Duodenal mucosa (tissue), 2 donors: ENCODE results near the gene LYVE1.

Source experiments
- H3K27ac ChIP-seq: one replicate; pipeline ENCODE4 v1.7.0; 2013; ENCODE audit warnings: low read depth, low read length
- H3K27me3 ChIP-seq, 2 donors: one replicate each; pipeline ENCODE4 v1.7.0; 2013; ENCODE audit warnings: low read length in 2 of 2, control low read depth in 1 of 2; ENCODE audit not compliant: insufficient read depth in 2 of 2, control insufficient read depth in 1 of 2
- H3K36me3 ChIP-seq, 2 donors: one replicate each; pipeline ENCODE4 v1.7.0; 2013; ENCODE audit warnings: low read length in 2 of 2, control low read depth in 1 of 2; ENCODE audit not compliant: insufficient read depth in 2 of 2, control insufficient read depth in 1 of 2
- H3K4me1 ChIP-seq, 2 donors: one replicate each; pipeline ENCODE4 v1.7.0; 2013; ENCODE audit warnings: low read length in 2 of 2, control low read depth in 1 of 2; ENCODE audit not compliant: insufficient read depth in 2 of 2, control insufficient read depth in 1 of 2
- H3K4me3 ChIP-seq, 2 donors: one replicate each; pipeline ENCODE4 v1.7.0; 2013; ENCODE audit warnings: low read length in 2 of 2, low read depth in 1 of 2
- H3K9ac ChIP-seq, 2 donors: one replicate each; pipeline ENCODE4 v1.7.0; 2013; ENCODE audit warnings: low read length in 2 of 2, low read depth in 1 of 2
- H3K9me3 ChIP-seq, 2 donors: one replicate each; pipeline ENCODE4 v1.7.0; 2013; ENCODE audit warnings: low read length in 2 of 2, control low read depth in 1 of 2; ENCODE audit not compliant: control insufficient read depth in 1 of 2

Gene LYVE1

DNA sequence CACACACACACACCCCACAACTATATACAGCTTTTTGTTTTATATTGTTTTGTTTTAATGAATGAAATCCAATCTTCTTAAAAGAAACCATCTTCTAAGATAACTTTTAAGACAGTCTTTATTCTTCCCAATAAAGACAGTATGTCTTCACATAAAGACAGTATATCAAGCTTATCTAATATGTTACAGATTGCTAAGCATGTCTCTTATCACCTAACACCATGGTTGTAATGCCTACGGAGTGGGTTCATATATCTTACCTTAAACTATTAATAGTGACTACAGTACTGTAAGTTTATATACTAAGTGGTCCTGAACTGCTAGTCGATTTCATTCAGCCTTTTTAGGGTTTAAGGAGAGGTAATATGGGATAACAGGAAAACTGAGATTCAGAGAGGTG lies 35.9 kb downstream of the LYVE1 start:
- no peak overlapping the region for H3K9ac ChIP-seq
- H3K4me1 ChIP-seq, result peaks cover 3 to 17% of the 10 kb centered on the region in 2 donors
- no peaks in the 10 kb centered on the region for H3K9me3 ChIP-seq
- no peaks in the 10 kb centered on the region for H3K27me3 ChIP-seq
- H3K27ac ChIP-seq, result no peak overlapping the region
- peaks cover 12 to 20% of the 10 kb centered on the region in 2 donors for H3K36me3 ChIP-seq
- no peak overlapping the region for H3K4me3 ChIP-seq

DNA sequence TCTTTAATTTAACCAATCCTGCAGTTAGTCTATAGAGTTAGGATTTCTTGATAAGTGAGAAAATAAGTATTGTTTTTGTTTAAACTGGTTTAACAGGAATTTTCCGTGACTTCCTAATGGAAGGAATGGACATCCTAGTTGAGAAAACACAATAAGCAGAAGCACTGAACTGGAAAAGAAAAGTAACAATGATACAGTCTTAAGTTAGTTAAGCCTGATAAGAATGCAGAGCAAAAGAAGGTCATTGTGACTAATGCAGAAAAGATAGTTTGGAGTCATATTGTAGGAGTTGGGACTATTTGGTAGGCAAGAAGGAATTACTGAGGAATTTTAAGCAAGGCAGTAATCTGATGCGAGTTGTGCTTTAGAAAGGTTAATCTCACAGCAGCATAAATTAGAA lies 39.2 kb downstream of the LYVE1 start:
- no peak overlapping the region for H3K27ac ChIP-seq
- peaks cover 12 to 34% of the 10 kb centered on the region in 2 donors for H3K36me3 ChIP-seq
- H3K9ac ChIP-seq, result no peak overlapping the region
- H3K27me3 ChIP-seq, result no peaks in the 10 kb centered on the region
- H3K4me3 ChIP-seq, result no peak overlapping the region
- H3K4me1 ChIP-seq, result peaks cover 6 to 23% of the 10 kb centered on the region in 2 donors
- no peaks in the 10 kb centered on the region for H3K9me3 ChIP-seq

DNA sequence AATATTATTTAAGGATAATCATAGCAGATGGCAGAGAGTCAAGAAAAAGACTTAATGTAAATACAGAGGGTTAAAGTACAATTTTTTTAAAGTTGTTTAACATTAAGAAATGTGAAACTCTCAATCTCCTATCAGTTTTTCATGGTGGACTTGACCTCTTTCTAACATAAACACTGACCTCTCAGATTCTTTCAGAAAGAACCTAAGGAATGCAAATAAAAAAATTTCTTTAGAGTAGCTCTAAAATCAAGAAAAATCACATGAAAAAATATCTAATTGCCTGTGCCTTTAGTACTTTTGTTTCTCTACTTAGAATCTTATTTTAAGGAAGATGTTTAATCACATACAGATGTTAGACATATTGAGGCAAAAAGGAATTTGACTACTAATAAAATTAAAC lies 40.3 kb downstream of the LYVE1 start:
- Histone ChIP-seq H3K27ac (no peak overlapping the region), H3K4me3 (no peak overlapping the region)

DNA sequence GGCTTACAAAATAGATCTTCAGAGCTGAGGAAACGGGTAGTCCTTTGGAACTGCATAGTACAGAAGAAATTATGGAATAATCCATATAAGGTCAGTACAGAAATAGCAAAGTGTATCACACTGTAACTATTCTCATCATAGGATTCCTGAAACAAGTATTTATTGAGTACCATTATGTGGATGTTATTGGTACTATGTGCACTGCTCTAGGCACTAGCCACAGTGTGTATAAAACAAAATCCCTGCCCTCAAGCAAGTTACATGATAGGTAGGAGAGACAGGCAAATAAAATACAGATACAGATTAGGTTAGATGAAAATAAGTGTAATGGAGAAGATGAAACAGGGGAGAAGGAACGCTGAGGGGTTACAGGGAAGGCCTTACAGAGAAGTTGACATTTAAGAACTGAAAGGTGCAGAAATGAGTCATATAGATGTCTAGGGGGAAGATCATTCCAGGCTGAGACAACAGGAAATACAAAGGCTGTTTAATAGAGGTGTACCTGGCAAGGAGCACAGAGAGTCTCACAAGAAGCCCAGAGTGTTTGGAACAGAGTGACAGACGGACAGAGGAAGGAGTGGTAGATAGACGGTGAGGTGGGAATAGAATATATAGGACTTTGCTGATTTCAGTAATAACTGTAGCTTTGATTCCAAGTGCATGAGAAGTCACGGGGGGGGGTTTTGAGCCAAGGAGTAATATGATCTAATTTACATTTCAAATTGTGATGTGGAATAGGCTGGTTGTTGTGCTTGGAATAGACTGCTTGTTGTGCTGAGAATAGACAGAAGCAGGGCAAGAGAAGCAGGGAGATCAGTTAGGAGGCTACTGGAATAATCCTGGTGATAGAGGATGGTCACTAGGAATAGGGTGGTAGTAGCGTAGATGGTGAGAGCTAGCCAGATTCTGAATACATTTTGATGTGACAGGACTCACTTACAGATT lies 41.2 kb downstream of the LYVE1 start:
- no peak overlapping the region for H3K27ac ChIP-seq
- H3K36me3 ChIP-seq, result peaks cover 9 to 37% of the 10 kb centered on the region in 2 donors
- H3K9ac ChIP-seq, result no peak overlapping the region
- no peak overlapping the region for H3K4me3 ChIP-seq
- peaks cover 6 to 23% of the 10 kb centered on the region in 2 donors for H3K4me1 ChIP-seq
- no peaks in the 10 kb centered on the region for H3K27me3 ChIP-seq
- H3K9me3 ChIP-seq, result no peaks in the 10 kb centered on the region

More for the DNA sequence above, 40.3 kb downstream of the LYVE1 start:
- Histone ChIP-seq H3K36me3 (peaks cover 8 to 30% of the 10 kb centered on the region in 2 donors), H3K9ac (no peak overlapping the region), H3K27me3 (no peaks in the 10 kb centered on the region), H3K4me1 (peaks cover 6 to 23% of the 10 kb centered on the region in 2 donors), H3K9me3 (no peaks in the 10 kb centered on the region)

DNA sequence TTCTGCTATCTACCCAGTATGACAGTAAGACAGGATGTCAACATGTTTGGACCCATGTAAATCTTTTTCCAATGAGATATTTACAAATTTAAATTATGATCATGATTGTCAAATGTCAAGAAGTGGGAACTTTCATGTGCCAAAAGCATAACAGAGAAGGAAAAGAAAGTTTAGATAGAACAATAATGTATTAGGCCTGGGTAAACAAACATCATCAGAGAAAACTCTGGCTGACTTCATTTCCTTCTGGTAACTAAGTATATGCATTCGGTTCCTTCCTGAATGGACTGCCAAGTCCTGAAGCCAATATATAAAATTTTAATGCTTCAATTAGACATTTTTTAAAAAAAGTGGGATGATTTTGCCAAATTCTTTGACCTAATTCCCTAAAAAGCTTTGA lies 44.0 kb downstream of the LYVE1 start:
- no peak overlapping the region for H3K9ac ChIP-seq
- H3K36me3 ChIP-seq, result peaks cover 9 to 53% of the 10 kb centered on the region in 2 donors
- H3K27ac ChIP-seq, result no peak overlapping the region
- no peaks in the 10 kb centered on the region for H3K27me3 ChIP-seq
- no peaks in the 10 kb centered on the region for H3K9me3 ChIP-seq
- H3K4me3 ChIP-seq, result no peak overlapping the region
- H3K4me1 ChIP-seq, result peaks cover 6 to 23% of the 10 kb centered on the region in 2 donors

DNA sequence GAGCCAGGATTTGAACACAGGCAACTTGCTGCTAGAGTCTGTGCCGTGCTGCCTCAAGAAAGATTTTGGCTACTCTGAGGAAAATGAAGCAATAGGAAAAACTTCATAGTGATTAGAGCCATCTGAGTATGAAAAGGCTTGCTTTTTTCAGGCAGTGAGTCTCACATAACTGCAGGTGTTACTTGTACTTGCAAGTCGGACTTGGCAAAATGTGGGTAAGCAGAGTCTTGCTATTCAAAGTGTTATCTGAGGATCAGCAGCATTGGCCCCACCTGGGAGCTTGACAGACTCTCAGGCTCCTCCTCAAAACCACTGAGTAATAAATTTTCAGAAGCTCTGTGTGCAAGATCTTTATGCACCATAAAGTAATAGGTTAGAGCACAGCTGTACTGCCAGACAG lies 45.5 kb downstream of the LYVE1 start:
- Histone ChIP-seq H3K9ac (no peak overlapping the region), H3K4me3 (no peak overlapping the region), H3K27me3 (no peaks in the 10 kb centered on the region), H3K9me3 (no peaks in the 10 kb centered on the region), H3K27ac (no peak overlapping the region), H3K36me3 (peaks cover 6 to 44% of the 10 kb centered on the region in 2 donors), H3K4me1 (peaks cover 6 to 9% of the 10 kb centered on the region in 2 donors)

DNA sequence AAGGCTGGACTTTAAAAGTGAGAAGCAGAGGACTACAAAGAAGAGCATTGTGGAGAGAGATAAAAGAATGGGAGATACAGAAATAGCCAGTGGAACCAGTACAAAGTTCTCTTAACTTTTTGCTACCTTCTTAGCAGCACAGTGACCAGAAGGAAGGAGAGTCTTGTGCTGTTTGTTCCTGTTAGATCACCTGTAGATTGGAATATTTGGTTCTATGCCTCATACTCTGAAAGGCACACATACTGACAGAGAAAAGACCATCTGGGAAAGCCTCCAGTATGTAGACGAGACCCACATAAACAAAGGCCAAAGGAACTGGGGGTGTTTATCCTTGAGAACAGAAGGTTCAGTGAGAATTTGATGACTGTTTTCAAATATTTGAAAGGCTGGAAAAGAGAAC lies 46.2 kb downstream of the LYVE1 start:
- no peak overlapping the region for H3K4me3 ChIP-seq
- peaks cover 6 to 44% of the 10 kb centered on the region in 2 donors for H3K36me3 ChIP-seq
- H3K9me3 ChIP-seq, result no peaks in the 10 kb centered on the region
- no peak overlapping the region for H3K27ac ChIP-seq
- peaks cover under 1 to 4% of the 10 kb centered on the region in 2 donors for H3K4me1 ChIP-seq
- H3K9ac ChIP-seq, result no peak overlapping the region
- H3K27me3 ChIP-seq, result no peaks in the 10 kb centered on the region

DNA sequence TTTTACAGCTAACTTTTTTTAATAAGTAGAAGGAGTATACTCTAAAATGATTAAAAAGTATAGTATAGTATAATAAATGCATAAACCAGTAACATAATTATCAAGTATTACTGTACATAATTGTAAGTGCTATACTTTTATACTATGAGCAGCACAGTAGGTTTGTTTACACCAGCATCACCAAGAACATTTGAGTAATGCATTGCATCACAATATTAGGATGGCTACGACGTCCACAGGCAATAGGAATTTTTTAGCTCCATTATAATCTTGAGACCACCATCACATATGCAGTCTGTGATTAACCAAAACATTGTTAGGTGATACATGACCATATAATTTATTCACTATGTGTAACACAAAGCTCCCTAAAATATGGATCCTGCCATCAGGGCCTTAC lies 47.9 kb downstream of the LYVE1 start:
- H3K36me3 ChIP-seq, result peaks cover 6 to 38% of the 10 kb centered on the region in 2 donors
- no peak overlapping the region for H3K9ac ChIP-seq
- H3K27me3 ChIP-seq, result no peaks in the 10 kb centered on the region
- no peaks in the 10 kb centered on the region for H3K4me1 ChIP-seq
- no peaks in the 10 kb centered on the region for H3K9me3 ChIP-seq
- H3K4me3 ChIP-seq, result no peak overlapping the region
- no peak overlapping the region for H3K27ac ChIP-seq

DNA sequence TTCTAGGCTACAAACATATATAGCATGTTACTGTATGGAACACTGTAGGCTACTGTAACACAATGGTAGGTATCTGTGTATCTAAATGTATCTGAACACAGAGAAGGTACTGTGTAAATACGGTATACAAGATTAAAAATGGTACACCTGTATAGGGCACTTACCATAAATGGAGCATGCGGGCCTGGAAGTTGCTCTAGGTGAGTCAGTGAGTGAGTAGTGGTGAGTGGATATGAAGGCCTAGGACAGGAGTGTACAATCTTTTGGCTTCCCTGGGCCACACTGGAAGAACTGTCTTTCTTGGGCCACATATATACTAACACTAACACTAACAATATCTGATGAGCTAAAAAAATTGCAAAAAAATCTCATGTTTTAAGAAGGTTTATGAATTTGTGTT lies 48.8 kb downstream of the LYVE1 start:
- Histone ChIP-seq H3K36me3 (peaks cover 6 to 31% of the 10 kb centered on the region in 2 donors), H3K4me3 (no peak overlapping the region), H3K9me3 (no peaks in the 10 kb centered on the region), H3K9ac (no peak overlapping the region), H3K4me1 (no peaks in the 10 kb centered on the region), H3K27me3 (no peaks in the 10 kb centered on the region), H3K27ac (no peak overlapping the region)

DNA sequence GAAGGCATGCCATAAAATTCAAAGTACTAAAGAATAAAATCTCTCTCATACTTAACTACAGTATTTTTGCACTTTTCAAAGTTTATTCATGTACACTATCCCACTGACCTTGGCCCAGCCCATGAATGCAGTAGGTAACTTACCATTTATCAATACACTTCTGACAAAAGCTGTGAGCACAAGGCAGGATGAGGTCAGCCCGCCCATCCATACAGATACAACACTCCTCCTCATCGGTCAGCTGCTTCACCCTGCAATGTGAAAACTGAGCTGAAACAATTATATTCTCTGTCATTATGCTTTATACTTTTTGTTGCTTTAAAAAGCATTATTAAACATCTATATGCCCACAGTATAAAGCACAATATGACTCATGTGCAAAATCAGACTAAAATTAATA lies 49.6 kb downstream of the LYVE1 start:
- no peak overlapping the region for H3K4me3 ChIP-seq
- H3K9me3 ChIP-seq, result no peaks in the 10 kb centered on the region
- no peaks in the 10 kb centered on the region for H3K4me1 ChIP-seq
- no peak overlapping the region for H3K27ac ChIP-seq
- peaks cover 6 to 30% of the 10 kb centered on the region in 2 donors for H3K36me3 ChIP-seq
- no peak overlapping the region for H3K9ac ChIP-seq
- no peaks in the 10 kb centered on the region for H3K27me3 ChIP-seq
